Measurements from ENCODE around the gene RPL5. TPM values are rescaled to one million over a fixed set of nuclear protein-coding genes. Genes with fewer than 3 reads are reported as not detected.

RPL5 gene
- total RNA-seq, 1 donor from 2014 or later: 1,556 TPM

DNA sequence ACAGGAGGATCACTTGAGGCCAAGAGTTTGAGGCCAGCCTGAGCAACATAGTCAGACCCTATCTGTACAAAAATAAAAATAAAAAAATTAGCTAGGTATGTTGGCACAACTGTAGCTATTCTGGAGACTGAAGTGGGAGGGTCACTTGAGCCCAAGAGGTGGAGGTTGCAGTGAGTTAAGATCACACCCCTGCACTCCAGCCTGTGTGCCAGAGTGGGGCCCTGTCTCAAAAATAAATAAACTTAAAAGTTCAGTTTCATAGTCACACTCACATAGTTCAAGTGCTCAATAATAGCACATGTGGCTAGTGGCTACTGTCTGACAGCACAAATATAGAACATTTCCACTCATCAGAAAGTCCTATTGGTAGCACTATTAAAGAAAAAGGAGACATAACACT lies 41.8 kb upstream of the RPL5 start:
- DNase-seq (ENCODE audit: low spot score in 2 of 2, unreplicated experiment in 2 of 2): no peak
- Mint-ChIP-seq H3K9me3 (peaks cover 5% of the 10 kb centered on the region), H3K27ac (no peak overlapping the region), H3K27me3 (ENCODE audit: low read depth) (no peaks in the 10 kb centered on the region), H3K4me1 (peaks cover 4% of the 10 kb centered on the region), H3K36me3 (no peaks in the 10 kb centered on the region), H3K4me3 (no peak overlapping the region)
- TF ChIP-seq, protein P1, sequence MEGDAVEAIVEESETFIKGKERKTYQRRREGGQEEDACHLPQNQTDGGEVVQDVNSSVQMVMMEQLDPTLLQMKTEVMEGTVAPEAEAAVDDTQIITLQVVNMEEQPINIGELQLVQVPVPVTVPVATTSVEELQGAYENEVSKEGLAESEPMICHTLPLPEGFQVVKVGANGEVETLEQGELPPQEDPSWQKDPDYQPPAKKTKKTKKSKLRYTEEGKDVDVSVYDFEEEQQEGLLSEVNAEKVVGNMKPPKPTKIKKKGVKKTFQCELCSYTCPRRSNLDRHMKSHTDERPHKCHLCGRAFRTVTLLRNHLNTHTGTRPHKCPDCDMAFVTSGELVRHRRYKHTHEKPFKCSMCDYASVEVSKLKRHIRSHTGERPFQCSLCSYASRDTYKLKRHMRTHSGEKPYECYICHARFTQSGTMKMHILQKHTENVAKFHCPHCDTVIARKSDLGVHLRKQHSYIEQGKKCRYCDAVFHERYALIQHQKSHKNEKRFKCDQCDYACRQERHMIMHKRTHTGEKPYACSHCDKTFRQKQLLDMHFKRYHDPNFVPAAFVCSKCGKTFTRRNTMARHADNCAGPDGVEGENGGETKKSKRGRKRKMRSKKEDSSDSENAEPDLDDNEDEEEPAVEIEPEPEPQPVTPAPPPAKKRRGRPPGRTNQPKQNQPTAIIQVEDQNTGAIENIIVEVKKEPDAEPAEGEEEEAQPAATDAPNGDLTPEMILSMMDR (IDR thresholded peaks at IDR 0.05; ENCODE audit: unreplicated experiment): no peak

DNA sequence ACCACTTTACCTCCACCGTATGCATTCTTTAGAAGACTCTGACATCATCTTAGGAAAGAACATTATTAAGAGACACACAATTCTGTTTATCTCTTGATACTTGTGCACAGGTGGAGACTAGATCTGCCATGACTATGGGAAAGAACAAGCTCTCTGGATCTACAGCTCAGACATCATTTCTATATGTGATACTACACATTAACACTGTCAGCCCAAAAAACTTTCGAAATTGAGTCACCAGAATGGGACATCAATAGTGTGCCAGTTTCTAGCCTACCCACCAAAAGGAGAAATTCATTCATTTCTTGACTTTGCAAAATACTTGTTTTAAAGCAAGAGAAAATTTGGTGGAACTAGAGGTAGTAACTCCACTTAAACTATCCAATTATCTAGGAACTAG lies 41.0 kb upstream of the RPL5 start:
- no peaks in the 10 kb centered on the region for H3K36me3 Mint-ChIP-seq
- no peaks in the 10 kb centered on the region for H3K27me3 Mint-ChIP-seq (ENCODE audit: low read depth)
- no peak overlapping the region for H3K4me3 Mint-ChIP-seq
- peaks cover 5% of the 10 kb centered on the region for H3K9me3 Mint-ChIP-seq
- DNase-seq (ENCODE audit: low spot score in 2 of 2, unreplicated experiment in 2 of 2): no peak
- TF ChIP-seq, protein P1 (IDR thresholded peaks at IDR 0.05; ENCODE audit: unreplicated experiment): no peak
- H3K27ac Mint-ChIP-seq: no peak overlapping the region
- H3K4me1 Mint-ChIP-seq: no peaks in the 10 kb centered on the region

DNA sequence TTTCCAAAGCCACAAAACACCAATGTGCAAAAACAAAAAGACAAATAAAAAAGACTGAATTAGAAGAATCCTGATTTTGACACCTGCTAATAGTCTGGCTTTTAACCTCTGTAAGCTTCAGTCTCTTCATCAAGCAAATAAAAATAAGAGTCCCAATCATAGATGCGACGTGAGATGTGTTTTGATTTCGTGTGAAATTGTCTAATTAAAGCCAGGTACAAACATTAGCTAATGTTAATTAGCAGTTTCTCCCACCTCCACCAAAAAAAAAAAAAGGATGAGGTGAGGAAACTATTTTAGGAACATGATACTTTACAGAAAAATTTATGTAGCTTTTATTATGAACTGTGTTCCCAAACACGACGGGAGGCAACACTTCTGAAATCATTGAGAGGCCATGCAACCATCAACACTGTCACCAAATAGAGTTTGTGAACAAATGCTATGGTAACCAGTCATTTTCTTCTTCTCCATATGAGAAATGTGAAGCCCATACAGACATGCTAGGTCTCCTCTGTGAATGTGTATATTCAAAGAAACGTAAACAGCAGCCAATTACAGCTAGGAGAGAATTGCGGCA lies 40.3 kb upstream of the RPL5 start:
- TF ChIP-seq, protein P1 (IDR thresholded peaks at IDR 0.05; ENCODE audit: unreplicated experiment): no peak
- H3K27me3 Mint-ChIP-seq (ENCODE audit: low read depth): no peaks in the 10 kb centered on the region
- no peak overlapping the region for H3K27ac Mint-ChIP-seq
- no peaks in the 10 kb centered on the region for H3K4me1 Mint-ChIP-seq
- peaks cover 5% of the 10 kb centered on the region for H3K9me3 Mint-ChIP-seq
- no peak for DNase-seq (ENCODE audit: low spot score in 2 of 2, unreplicated experiment in 2 of 2)
- H3K4me3 Mint-ChIP-seq: no peak overlapping the region
- H3K36me3 Mint-ChIP-seq: no peaks in the 10 kb centered on the region

DNA sequence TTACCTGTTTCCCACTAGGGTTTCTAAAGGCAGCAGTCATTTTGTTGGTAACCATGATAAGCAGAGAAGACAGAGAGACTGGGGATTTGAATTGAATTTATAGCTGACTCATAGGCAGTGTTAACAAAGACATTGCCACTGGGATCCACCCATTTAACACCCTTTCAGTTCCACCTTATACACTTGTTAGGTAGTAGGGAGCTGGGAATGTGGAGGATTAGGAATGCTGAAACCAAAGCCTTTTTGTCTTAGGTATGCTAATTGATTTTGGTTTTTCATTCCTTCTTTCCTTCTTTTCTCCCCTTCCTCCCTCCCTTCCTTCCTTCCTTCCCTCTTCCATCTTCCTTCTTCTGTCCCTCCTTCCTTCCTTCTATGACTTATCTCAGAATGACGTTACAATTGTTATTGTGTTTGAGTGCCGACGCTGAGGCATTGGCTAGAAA lies 39.5 kb upstream of the RPL5 start:
- H3K4me3 Mint-ChIP-seq: no peak overlapping the region
- no peak overlapping the region for H3K27ac Mint-ChIP-seq
- peaks cover 5% of the 10 kb centered on the region for H3K9me3 Mint-ChIP-seq
- no peaks in the 10 kb centered on the region for H3K36me3 Mint-ChIP-seq
- H3K27me3 Mint-ChIP-seq (ENCODE audit: low read depth): no peaks in the 10 kb centered on the region
- DNase-seq (ENCODE audit: low spot score in 2 of 2, unreplicated experiment in 2 of 2): no peak
- no peaks in the 10 kb centered on the region for H3K4me1 Mint-ChIP-seq
- TF ChIP-seq, protein P1 (IDR thresholded peaks at IDR 0.05; ENCODE audit: unreplicated experiment): no peak

DNA sequence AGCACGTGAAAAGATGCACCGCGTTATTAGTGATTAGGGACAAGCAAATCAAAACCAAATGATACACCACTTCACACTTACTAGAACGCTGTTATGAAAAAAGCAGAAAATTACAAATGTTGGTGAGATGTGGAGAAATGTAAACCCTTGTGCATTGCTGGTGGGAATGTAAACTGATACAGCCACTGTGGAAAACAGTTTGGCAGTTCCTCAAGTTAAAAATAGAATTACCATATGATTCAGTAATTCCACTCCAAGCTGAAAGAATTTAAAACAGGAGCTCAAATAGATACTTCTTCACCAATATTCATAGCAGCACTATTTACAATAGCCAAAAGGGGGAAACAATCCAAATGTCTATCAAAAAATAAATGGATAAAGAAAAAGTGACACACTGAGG lies 36.7 kb upstream of the RPL5 start:
- no peak for DNase-seq (ENCODE audit: low spot score in 2 of 2, unreplicated experiment in 2 of 2)
- Mint-ChIP-seq H3K9me3 (peaks cover 5% of the 10 kb centered on the region), H3K4me1 (no peaks in the 10 kb centered on the region), H3K36me3 (no peaks in the 10 kb centered on the region), H3K27me3 (ENCODE audit: low read depth) (no peaks in the 10 kb centered on the region), H3K4me3 (no peak overlapping the region), H3K27ac (no peak overlapping the region)
- TF ChIP-seq, protein P1 (IDR thresholded peaks at IDR 0.05; ENCODE audit: unreplicated experiment): no peak

DNA sequence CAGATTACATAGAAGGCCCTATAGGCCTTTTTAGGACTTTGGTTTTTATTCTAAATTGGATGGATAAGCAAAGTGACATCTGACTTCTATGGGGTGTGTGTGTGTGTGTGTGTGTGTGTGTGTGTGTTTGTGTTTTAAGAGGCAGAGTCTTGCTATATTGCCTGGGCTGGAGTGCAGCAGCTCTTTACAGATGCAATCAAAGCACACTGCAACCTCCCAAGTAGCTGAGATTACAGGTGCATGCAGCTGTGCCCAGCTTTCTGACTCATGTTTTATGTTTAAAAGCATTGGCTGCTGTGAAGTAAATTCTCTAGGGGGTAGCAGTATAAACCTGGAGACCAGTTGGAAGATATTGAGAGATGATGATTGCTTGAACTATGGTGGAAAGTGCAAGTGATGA lies 34.5 kb upstream of the RPL5 start:
- Mint-ChIP-seq H3K27me3 (ENCODE audit: low read depth) (no peaks in the 10 kb centered on the region), H3K4me3 (no peak overlapping the region), H3K27ac (no peak overlapping the region), H3K9me3 (peaks cover 12% of the 10 kb centered on the region), H3K4me1 (no peaks in the 10 kb centered on the region), H3K36me3 (no peaks in the 10 kb centered on the region)
- DNase-seq (ENCODE audit: low spot score in 2 of 2, unreplicated experiment in 2 of 2): no peak
- TF ChIP-seq, protein P1 (IDR thresholded peaks at IDR 0.05; ENCODE audit: unreplicated experiment): no peak

All from mesothelial cell of epicardium (in vitro differentiated cells).